ENCODE measurements around the gene TNS2.

Gene TNS2

GRCh38 chr12:53063708-53064612 is 14.1 kb downstream of the TNS2 start:
- DNase-seq (ENCODE audit: low spot score) = no peak
- no peak for TF ChIP-seq CTCF (IDR thresholded peaks at IDR 0.05; ENCODE audit: extremely low read depth, missing control alignments)

GRCh38 chr12:53064613-53065436 is 15.0 kb downstream of the TNS2 start:
- TF ChIP-seq CTCF (IDR thresholded peaks at IDR 0.05; ENCODE audit: extremely low read depth, missing control alignments) = no peak
- no peak for DNase-seq (ENCODE audit: low spot score)

GRCh38 chr12:53065470-53065869 is 15.6 kb downstream of the TNS2 start:
- TF ChIP-seq CTCF (IDR thresholded peaks at IDR 0.05; ENCODE audit: extremely low read depth, missing control alignments) = no peak
- no peak for DNase-seq (ENCODE audit: low spot score)

- TF ChIP-seq CTCF (IDR thresholded peaks at IDR 0.05; ENCODE audit: extremely low read depth, missing control alignments) = peak; percentile 70
Observed at GRCh38 chr12:53065975-53066931, 16.4 kb downstream of the TNS2 start.

GRCh38 chr12:53067074-53067992 is 17.5 kb downstream of the TNS2 start:
- no peak for DNase-seq (ENCODE audit: low spot score)
- TF ChIP-seq CTCF (IDR thresholded peaks at IDR 0.05; ENCODE audit: extremely low read depth, missing control alignments) = no peak

More at GRCh38 chr12:53065975-53066931, 16.4 kb downstream of the TNS2 start:
- peak; percentile 84 for DNase-seq (ENCODE audit: low spot score)
